IPS-18a (cell line): ENCODE results near the gene HOXD11.

ENCODE experiments used
- H3K27ac ChIP-seq: one replicate; pipeline ENCODE4 v1.5.1; 2013; ENCODE audit warnings: low read length
- H3K27me3 ChIP-seq: one replicate; pipeline ENCODE4 v1.6.1; 2013; ENCODE audit warnings: mild to moderate bottlenecking, low read length; ENCODE audit not compliant: control insufficient read depth, insufficient read depth
- H3K36me3 ChIP-seq: one replicate; pipeline ENCODE4 v1.6.1; 2013; ENCODE audit warnings: low read depth, low read length; ENCODE audit not compliant: control insufficient read depth
- H3K4me1 ChIP-seq: one replicate; pipeline ENCODE4 v1.6.1; 2013; ENCODE audit warnings: low read depth, low read length; ENCODE audit not compliant: control insufficient read depth
- H3K4me3 ChIP-seq: one replicate; pipeline ENCODE4 v1.5.1; 2013; ENCODE audit warnings: low read length
- H3K9ac ChIP-seq: one replicate; pipeline ENCODE4 v1.6.1; 2013; ENCODE audit warnings: mild to moderate bottlenecking, low read length, moderate library complexity
- H3K9me3 ChIP-seq: one replicate; pipeline ENCODE4 v1.6.1; 2013; ENCODE audit warnings: low read depth, low read length; ENCODE audit not compliant: control insufficient read depth

Gene HOXD11

DNA sequence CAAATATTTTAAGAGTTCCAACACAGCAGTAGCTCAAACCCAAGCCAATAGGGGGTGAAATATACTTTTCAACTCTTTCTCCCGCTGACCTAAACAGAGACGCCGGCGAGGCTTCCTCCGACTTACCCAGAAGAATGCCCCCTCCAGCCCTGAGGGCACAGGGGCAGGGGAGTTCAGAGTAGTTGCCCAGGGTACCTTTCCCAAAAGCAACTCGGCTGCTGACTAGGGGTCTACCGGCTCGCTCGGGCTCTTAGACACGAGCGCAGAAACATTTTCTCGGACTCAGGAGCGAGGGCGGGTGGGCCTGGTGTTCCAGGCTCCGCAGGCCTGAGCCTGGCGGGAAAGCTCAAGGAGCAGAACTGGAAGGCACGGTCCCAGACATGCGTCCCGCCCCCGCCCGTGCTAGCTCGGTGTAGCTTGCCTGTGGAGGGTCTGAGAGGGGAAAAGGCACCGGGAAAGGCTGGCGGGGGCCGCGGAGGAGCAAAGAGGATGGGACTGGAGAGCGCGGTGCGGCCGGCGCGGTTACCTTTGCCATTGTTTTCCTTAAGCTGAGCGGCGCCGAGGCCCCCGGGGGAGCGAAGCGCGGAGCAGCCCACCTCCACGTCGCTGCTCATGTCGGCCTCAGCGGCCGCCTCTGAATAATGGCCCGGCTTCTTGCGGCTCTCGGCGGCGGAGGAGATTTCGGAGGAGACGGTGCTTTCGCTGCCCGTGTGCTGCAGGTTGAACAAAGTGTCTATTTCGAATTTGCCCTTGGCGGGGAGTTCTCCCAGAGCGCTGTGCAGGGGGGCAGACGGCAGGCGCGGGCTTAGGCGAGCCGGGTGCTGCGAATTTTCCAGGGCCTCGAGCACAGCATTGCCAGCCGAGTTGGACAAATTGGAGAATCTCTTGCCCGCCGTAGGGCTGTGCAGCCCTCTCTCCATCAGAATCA is 24.0 kb upstream of the HOXD11 start:
- Histone ChIP-seq H3K27me3 (peaks cover 99% of the 10 kb centered on the region), H3K4me1 (peaks cover 10% of the 10 kb centered on the region)

DNA sequence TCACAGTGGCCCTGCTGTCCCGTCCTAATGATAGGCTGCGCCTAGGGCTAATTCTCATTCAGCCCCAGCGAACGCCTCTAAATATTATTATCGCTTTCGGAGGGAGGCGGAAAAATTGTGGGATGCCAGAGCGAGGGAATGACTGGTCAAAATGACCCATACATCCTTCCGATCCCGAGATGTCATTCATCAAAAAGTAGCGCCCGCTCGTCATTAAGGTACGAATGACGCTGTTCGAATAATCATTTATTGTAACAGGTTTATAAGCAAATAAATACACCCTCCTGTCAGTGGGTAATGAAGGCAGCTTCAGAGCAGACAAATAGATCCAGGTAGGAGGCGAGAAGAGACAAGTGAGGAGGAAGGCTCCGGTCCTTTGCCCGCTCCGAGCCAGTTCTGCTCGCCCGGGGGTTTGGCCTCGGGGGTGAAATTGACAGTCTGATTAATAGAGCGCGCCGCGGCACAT is 23.3 kb upstream of the HOXD11 start, which contains the start of gene EVX2:
TSS of gene EVX2 (minus strand) at position 167 of the 466 bp plus-strand sequence. CDS start 186 bp downstream, outside the sequence.
- Histone ChIP-seq H3K9ac (no peak within 1 kb of the TSS), H3K4me3 (no peak within 1 kb of the TSS), H3K9me3 (no peaks in the 10 kb centered on the region), H3K4me1 (peaks cover 6% of the 10 kb centered on the region), H3K27me3 (peaks cover 99% of the 10 kb centered on the region), H3K36me3 (no peaks in the 10 kb centered on the region), H3K27ac (no peak within 1 kb of the TSS)

More for the DNA sequence above, 24.0 kb upstream of the HOXD11 start:
- Histone ChIP-seq H3K9ac (no peak overlapping the region), H3K27ac (no peak overlapping the region), H3K36me3 (no peaks in the 10 kb centered on the region), H3K4me3 (no peak overlapping the region), H3K9me3 (no peaks in the 10 kb centered on the region)

DNA sequence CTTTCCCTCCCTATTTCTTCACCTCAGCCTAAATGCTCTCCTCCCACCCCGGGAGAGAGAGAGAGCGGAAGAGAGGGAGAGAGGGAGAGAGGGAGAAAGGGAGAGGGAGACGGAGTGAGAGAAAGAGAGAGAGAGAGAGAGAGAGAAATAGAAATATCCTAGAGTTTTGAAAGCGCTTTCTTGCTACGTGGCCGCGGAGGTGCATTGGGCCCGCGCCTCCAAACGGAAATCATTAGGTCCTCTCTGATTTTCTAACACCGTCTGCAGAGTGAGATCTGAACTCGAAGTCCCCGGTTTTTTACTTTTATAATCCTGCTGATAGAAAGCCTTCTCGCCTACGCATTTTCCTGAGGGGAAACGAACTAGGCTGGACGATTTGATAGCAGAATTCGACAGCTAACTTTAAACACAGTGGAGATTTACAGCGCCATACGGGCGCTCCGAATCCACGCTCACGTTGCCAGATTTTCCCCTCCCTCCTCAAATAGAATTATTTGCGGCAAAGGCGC is 22.4 kb upstream of the HOXD11 start:
- H3K9me3 ChIP-seq: no peaks in the 10 kb centered on the region
- no peak overlapping the region for H3K27ac ChIP-seq
- no peak overlapping the region for H3K9ac ChIP-seq
- peaks cover 99% of the 10 kb centered on the region for H3K27me3 ChIP-seq
- no peaks in the 10 kb centered on the region for H3K4me1 ChIP-seq
- H3K4me3 ChIP-seq: no peak overlapping the region
- no peaks in the 10 kb centered on the region for H3K36me3 ChIP-seq

DNA sequence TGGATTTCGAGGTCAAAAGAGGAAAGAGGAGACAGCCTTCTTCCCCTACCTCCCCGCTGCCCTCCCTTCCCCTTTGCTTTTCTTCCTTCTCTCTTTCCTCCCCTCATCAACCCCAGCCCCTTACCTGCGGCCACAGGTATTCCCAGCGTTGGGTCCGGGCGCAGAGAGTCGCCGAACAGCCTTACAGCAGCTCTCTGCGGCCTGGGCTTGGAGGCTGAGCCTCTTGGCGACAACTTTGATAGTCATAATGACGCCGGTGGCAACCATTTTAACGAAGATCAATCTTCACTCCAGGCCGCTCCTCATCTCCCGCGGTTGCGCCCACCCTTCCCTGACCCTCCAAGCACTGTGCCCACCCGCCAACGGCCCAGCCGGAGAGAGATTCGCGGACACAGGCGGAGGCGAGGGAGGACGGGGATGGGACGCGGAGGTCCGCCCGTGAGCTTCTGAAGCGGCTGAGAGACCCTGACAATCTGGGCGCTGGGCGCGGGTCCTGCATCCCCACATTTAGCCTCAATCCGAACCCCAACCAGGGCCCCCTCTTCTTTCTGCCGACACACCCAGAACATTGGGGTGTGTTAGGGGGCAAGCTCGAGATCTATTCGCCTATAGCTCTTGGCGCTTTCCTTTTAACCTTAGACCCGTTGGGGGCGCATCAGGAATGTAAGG is 21.8 kb upstream of the HOXD11 start:
- H3K36me3 ChIP-seq: no peaks in the 10 kb centered on the region
- no peak overlapping the region for H3K4me3 ChIP-seq
- no peak overlapping the region for H3K9ac ChIP-seq
- H3K27me3 ChIP-seq: peaks cover 100% of the 10 kb centered on the region
- H3K27ac ChIP-seq: no peak overlapping the region
- no peaks in the 10 kb centered on the region for H3K9me3 ChIP-seq
- no peaks in the 10 kb centered on the region for H3K4me1 ChIP-seq

DNA sequence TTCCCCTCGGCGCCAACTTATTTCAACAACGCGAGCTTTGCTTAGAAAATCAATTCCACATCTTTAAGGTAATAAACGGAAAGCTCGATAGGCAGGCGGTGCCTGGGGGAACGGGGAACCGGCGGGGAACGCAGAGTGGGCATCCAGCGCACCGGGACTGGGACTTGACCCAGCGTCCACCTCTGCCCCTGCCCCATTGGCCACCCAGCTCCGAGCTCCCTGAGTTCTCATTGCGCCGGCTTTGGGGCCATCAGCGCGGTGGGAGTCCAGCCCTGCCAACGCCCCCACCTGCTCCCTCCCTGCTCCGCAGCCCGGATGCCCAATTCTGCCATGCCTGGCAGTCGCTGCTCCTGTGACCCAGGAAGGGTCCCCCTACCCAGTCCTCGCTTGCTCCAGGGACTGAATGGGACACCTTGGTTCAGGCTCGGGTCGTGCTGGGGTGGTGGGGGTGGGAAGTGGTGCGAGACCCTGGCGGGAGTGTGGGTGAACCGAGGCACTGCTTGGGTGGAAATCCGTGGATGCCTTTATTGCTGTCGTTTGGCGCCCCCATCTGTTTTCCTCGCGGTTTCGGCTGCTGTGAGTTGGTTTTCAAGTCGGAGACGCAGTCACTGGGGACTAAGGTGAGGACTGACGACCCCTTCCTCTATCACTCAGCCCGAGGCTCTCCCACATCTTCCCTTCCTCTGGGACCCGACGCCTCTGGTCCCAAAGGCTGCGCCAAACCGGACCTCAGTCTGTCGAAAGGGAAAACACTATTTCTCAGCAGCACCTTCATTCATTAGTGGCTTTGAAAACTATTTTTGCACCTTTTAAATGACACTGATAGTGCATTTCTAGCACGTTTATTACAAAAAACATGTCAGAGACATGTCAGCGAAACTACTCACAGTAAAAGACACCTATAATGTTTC is 21.0 kb upstream of the HOXD11 start:
- H3K27ac ChIP-seq: no peak overlapping the region
- no peaks in the 10 kb centered on the region for H3K9me3 ChIP-seq
- H3K4me1 ChIP-seq: no peaks in the 10 kb centered on the region
- H3K4me3 ChIP-seq: no peak overlapping the region
- H3K27me3 ChIP-seq: peaks cover 100% of the 10 kb centered on the region
- no peak overlapping the region for H3K9ac ChIP-seq
- H3K36me3 ChIP-seq: no peaks in the 10 kb centered on the region

DNA sequence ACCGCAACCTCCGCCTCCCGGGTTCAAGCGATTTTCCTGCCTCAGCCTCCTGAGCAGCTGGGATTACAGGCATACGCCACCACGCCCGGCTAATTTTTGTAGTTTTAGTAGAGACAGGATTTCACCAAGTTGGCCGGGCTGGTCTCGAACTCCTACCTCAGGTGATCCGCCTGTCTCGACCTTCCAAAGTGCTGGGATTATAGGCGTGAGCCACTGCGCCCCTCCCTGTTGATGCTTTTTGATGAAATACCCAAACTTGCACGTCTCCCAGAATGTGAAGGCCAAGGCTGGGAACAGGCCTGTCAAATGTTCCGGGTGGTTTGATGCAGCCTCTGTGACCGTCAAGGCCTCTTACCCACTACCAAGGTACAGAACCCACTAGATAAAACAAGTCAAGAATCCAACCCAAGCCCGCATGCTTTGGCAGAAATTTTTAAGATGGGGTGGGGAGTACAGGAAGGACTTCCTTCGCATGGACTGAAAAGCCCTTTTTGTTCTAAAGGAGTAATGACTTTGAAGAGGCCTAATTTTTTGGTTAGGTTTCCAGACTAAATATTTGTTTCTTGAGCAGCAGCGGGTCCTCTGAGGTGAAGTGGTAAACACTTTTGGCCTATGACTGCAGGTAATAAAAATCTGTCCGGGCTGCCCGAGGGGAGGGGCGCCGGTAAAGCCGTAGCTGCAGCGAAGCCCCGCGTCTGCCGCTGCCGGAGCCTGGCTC is 19.6 kb upstream of the HOXD11 start:
- H3K9ac ChIP-seq: no peak overlapping the region
- H3K27me3 ChIP-seq: peaks cover 100% of the 10 kb centered on the region
- no peak overlapping the region for H3K27ac ChIP-seq
- no peaks in the 10 kb centered on the region for H3K9me3 ChIP-seq
- H3K36me3 ChIP-seq: no peaks in the 10 kb centered on the region
- H3K4me3 ChIP-seq: peak overlapping the region; percentile 38
- no peaks in the 10 kb centered on the region for H3K4me1 ChIP-seq

DNA sequence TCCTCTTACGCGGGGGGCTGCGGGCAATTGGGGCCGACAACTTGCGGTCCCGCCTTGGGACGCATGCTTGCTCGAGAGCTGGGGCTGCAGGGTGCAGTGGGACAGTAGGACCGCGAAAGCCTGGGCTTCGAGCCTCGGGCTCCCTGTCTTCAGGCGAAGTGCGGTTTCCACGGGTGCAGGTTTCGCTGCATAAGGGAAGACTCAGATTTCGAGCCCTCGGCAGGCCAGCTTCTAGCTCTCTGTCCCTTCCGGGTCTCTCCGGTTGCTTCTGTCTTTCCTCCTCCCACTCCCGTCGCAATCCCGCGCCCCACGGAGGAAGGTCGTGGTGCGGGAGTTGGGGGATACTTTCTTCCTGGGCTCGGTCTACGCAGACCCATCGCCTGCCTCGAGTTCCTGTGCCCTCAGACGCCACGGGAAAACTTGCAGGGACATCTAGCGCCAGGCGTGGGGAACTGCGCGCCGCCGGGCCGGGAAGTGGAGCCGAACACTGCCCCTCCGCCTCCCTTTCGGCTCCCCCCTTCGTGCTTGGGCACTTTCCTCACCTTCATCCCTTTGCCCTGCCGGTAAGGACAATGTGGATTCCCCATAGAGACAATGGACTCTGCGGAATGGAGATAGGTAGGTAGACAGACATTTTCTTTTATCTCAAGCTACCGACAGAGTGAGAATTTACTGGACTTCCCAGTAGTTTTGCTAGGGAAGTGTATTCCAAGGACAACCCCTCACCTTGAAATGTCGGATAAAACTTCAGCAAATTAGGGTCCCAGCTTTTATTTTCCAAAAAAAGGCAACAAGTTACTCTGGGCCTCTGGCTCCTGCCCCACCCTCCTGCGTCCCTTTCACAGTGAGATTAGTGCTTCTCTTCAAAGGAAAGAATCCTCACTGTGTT is 18.8 kb upstream of the HOXD11 start:
- no peaks in the 10 kb centered on the region for H3K4me1 ChIP-seq
- H3K9me3 ChIP-seq: no peaks in the 10 kb centered on the region
- no peak overlapping the region for H3K9ac ChIP-seq
- H3K36me3 ChIP-seq: no peaks in the 10 kb centered on the region
- peak overlapping the region; percentile 38 for H3K4me3 ChIP-seq
- no peak overlapping the region for H3K27ac ChIP-seq
- peaks cover 100% of the 10 kb centered on the region for H3K27me3 ChIP-seq

DNA sequence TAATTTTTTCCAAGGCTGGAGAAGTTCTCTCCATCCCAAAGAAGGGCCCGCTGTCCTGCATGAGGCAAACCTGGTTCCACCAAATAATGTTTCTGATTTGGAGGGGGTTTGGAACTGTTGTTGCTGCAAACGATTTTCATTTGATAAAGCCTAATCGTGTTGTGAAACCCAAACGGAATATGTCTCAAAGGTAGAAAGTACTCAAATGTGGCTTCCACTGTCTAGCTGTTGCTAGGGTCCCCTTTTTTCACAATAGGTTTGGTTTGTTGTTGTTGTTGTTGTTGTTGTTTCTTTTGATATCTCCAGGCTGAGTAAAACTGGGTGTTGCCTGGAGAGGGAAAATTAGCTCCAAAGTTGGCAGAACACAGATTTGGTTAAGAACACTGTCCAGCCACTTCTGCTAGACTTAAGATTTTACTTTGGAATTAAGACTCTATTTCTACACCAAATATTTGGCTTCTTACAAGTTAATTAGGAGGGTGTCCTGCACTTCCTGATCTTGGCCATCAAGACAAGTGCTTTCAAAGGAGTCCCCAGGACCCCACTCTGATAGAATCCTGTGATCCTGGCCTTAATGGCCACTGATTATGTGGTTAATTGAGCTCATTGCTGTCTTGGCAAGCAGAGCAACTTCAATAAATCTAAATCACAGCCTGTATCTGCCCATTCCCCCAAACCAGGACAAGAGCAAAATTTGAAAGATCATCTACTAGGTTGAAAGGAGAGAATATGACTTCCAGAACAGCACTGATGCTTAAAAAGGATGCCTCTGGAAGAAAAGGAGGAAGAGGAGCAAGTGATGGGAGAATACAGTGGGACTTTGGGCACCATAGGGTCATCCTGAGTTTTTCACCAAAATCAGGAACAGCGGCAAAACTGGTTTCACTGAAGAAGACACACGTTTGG is 17.9 kb upstream of the HOXD11 start:
- H3K36me3 ChIP-seq: no peaks in the 10 kb centered on the region
- H3K4me3 ChIP-seq: no peak overlapping the region
- no peak overlapping the region for H3K9ac ChIP-seq
- H3K27ac ChIP-seq: no peak overlapping the region
- H3K9me3 ChIP-seq: no peaks in the 10 kb centered on the region
- no peaks in the 10 kb centered on the region for H3K4me1 ChIP-seq
- H3K27me3 ChIP-seq: peaks cover 100% of the 10 kb centered on the region

DNA sequence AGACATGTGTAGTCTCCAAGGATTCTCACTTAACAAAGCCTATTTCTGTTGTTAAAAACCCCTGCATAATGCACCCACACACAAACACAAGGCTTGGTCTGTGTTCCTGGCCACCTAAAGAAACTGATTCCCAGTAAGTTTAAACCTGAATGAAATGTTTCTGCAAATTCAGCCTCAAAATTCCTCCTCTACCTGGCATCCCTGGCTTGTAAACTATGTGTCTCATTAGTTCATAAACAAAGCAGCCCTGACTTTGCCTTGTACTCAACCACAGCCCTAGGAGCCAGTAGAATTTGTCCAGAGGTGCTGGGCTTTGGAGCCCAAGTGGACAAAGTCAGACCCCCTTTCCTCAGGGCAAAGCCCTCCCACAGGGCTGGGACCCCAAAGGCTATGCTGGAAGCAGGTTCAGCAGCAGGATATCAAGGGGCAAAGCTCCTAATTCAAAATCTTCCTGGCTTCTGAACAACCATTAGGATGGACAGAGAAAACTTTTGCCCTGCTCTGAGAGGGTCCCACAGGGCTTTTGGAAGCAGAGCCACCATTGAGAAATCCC is 17.2 kb upstream of the HOXD11 start:
- Histone ChIP-seq H3K27ac (no peak overlapping the region), H3K4me1 (no peaks in the 10 kb centered on the region), H3K4me3 (no peak overlapping the region), H3K27me3 (peaks cover 100% of the 10 kb centered on the region), H3K36me3 (no peaks in the 10 kb centered on the region), H3K9ac (no peak overlapping the region), H3K9me3 (no peaks in the 10 kb centered on the region)
